Measurements from ENCODE around the gene C3orf18.

DNA sequence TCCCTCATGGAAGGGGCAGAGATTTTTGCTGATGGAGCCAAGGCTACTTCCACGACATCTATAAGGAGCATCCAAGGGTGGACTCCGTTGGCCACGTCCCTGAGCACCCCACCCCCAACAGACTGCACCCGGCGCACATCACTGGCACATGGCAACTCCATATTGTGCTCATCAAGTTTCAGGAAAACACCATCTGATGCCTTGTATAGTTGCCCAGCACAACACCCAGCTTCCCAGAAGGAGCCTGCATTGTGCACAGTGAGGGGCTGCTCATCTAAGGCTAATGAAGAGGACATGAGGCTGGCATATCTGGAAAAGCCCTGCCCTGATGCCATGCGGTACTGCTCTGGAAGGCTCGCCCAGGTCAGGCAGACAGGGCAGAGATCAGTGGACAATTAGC is 49.1 kb downstream of the C3orf18 start:
- no peak for TF ChIP-seq CTCF (tag by site-specific recombination; IDR thresholded peaks at IDR 0.05)
- TF ChIP-seq ZNF423 (tag by site-specific recombination; IDR thresholded peaks at IDR 0.05), result no peak
- TF ChIP-seq MEIS1 (CRISPR knock-in tag; IDR thresholded peaks at IDR 0.05; ENCODE audit: borderline replicate concordance), result no peak
- TF ChIP-seq, protein P1, sequence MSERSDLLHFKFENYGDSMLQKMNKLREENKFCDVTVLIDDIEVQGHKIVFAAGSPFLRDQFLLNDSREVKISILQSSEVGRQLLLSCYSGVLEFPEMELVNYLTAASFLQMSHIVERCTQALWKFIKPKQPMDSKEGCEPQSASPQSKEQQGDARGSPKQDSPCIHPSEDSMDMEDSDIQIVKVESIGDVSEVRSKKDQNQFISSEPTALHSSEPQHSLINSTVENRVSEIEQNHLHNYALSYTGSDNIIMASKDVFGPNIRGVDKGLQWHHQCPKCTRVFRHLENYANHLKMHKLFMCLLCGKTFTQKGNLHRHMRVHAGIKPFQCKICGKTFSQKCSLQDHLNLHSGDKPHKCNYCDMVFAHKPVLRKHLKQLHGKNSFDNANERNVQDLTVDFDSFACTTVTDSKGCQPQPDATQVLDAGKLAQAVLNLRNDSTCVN (tag by site-specific recombination; optimal IDR thresholded peaks at IDR 0.05), result no peak
- TF ChIP-seq ZBTB7A (tag by site-specific recombination; IDR thresholded peaks at IDR 0.05; ENCODE audit: low read depth), result no peak
- no peak for TF ChIP-seq ZNF416 (tag by site-specific recombination; IDR thresholded peaks at IDR 0.05)

Data from HEK293 (cell line).